ENCODE measurements around the gene ARL6IP1. TPM values are rescaled to one million over a fixed set of nuclear protein-coding genes. Genes with fewer than 3 reads are reported as not detected.

The ARL6IP1 gene
- total RNA-seq, 1 experiment from 2014 or later = 197 TPM

DNA sequence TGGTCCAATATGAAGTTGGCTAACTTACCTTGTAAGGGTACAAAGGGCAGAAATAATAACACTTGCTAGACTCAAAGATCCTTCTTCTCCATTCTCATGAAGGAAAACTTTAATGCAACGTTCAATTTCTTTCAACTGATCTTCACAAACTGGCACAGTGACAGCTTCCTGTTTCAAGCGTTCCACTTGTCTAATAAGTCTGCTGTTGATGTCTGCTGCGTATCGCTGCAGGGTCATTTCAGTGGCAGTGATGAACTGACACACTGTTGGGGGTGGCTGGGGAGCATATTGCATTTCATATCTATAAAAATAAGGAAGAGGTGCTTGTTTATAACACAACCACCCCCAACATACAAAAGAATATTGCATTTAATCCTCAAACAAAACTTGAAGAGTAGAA, 33.5 kb upstream of the ARL6IP1 start:
- H2BK15ac ChIP-seq (ENCODE audit: low read depth, low read length) = no peak overlapping the region
- peaks cover 43 to 88% (median 88%) of the 10 kb centered on the region in 3 experiments for H3K36me3 Mint-ChIP-seq (ENCODE audit: insufficient read depth in 1 of 3, low read depth in 3 of 3)
- no peak overlapping the region for H3K18ac ChIP-seq (ENCODE audit: insufficient read length, low read depth, low read length)
- H3K4me2 ChIP-seq (ENCODE audit: insufficient read depth, insufficient read length, low read length) = no peak overlapping the region
- H3K27me3 Mint-ChIP-seq (ENCODE audit: low read depth) = no peaks in the 10 kb centered on the region
- no peaks in the 10 kb centered on the region for H3K9me3 Mint-ChIP-seq
- H3K4me1 ChIP-seq (ENCODE audit: insufficient read depth, low read length) = no peaks in the 10 kb centered on the region
- H4K8ac ChIP-seq (replicated peaks; ENCODE audit: insufficient read length, low read depth, low read length) = no peak overlapping the region
- no peak overlapping the region for H3K23ac ChIP-seq (ENCODE audit: insufficient read length, low read depth, low read length)
- no peak overlapping the region for H2BK5ac ChIP-seq (ENCODE audit: insufficient read length, low read length)
- TF ChIP-seq, protein P1, sequence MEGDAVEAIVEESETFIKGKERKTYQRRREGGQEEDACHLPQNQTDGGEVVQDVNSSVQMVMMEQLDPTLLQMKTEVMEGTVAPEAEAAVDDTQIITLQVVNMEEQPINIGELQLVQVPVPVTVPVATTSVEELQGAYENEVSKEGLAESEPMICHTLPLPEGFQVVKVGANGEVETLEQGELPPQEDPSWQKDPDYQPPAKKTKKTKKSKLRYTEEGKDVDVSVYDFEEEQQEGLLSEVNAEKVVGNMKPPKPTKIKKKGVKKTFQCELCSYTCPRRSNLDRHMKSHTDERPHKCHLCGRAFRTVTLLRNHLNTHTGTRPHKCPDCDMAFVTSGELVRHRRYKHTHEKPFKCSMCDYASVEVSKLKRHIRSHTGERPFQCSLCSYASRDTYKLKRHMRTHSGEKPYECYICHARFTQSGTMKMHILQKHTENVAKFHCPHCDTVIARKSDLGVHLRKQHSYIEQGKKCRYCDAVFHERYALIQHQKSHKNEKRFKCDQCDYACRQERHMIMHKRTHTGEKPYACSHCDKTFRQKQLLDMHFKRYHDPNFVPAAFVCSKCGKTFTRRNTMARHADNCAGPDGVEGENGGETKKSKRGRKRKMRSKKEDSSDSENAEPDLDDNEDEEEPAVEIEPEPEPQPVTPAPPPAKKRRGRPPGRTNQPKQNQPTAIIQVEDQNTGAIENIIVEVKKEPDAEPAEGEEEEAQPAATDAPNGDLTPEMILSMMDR (conservative IDR thresholded peaks at IDR 0.05) = no peak
- no peak for DNase-seq
- no peak overlapping the region for H3K56ac ChIP-seq (ENCODE audit: insufficient read length, low read depth, low read length)
- H3K9me3 ChIP-seq (ENCODE audit: control insufficient read depth, low read depth, low read length) = no peaks in the 10 kb centered on the region
- H3T11ph ChIP-seq (ENCODE audit: low read length) = no peak overlapping the region
- WGBS (ENCODE audit: extremely low coverage, insufficient read length, low lambda C conversion rate) = no CpG with 5 or more reads among the region's 4 CpGs
- no peaks in the 10 kb centered on the region for H3K23me2 ChIP-seq (ENCODE audit: insufficient read length, low read depth, low read length, poor library complexity, severe bottlenecking)
- no peaks in the 10 kb centered on the region for H3K79me2 ChIP-seq (ENCODE audit: insufficient read depth, low read length)
- no peak overlapping the region for H2BK12ac ChIP-seq (ENCODE audit: insufficient read length, low read depth, low read length)
- H3K9ac ChIP-seq (ENCODE audit: extremely low read depth, insufficient read length, low read length) = no peak overlapping the region
- no peak overlapping the region for H2BK20ac ChIP-seq (ENCODE audit: low read depth, low read length, poor library complexity, severe bottlenecking)
- H3K27ac Mint-ChIP-seq = no peak overlapping the region
- H3K4me1 Mint-ChIP-seq = peaks cover 0 to 5% of the 10 kb centered on the region in 2 experiments; a peak in 1 of 4 replicates
- H4K5ac ChIP-seq (ENCODE audit: insufficient read length, low read depth, low read length) = no peak overlapping the region
- no peak overlapping the region for H4K91ac ChIP-seq (ENCODE audit: insufficient read length, low read depth, low read length)
- no peak overlapping the region for H2AFZ ChIP-seq (ENCODE audit: low read length)
- H3K79me1 ChIP-seq (ENCODE audit: insufficient read depth, low read depth, low read length, poor library complexity, severe bottlenecking) = no peaks in the 10 kb centered on the region
- H3K14ac ChIP-seq (ENCODE audit: insufficient read depth, low read length) = no peak overlapping the region
- no peak overlapping the region for H3K4ac ChIP-seq (ENCODE audit: low read depth, low read length)
- no peaks in the 10 kb centered on the region for H4K20me1 ChIP-seq (ENCODE audit: control insufficient read depth, insufficient read depth, insufficient read length)
- no peak overlapping the region for H3K27ac ChIP-seq (ENCODE audit: insufficient read length, low read depth, low read length)
- H3K4me3 Mint-ChIP-seq = no peak overlapping the region
- no peaks in the 10 kb centered on the region for H3K27me3 ChIP-seq (ENCODE audit: insufficient read depth, low read length)
- H2BK120ac ChIP-seq (ENCODE audit: low read depth, low read length, poor library complexity, severe bottlenecking) = no peak overlapping the region
- no peak overlapping the region for H2AK5ac ChIP-seq (ENCODE audit: insufficient read length, low read length)

Measured in H9 (cell line).